ENCODE measurements around the gene PER1.

PER1 gene

GRCh38 chr17:8125947-8126490 lies 26.2 kb downstream of the PER1 start:
- no peaks in the 10 kb centered on the region for H3K9me2 ChIP-seq (replicated peaks; ENCODE audit: low read depth, low read length)
- TF ChIP-seq EZH2phosphoT487 (IDR thresholded peaks at IDR 0.05; ENCODE audit: borderline replicate concordance): no peak
- TF ChIP-seq, protein P1, sequence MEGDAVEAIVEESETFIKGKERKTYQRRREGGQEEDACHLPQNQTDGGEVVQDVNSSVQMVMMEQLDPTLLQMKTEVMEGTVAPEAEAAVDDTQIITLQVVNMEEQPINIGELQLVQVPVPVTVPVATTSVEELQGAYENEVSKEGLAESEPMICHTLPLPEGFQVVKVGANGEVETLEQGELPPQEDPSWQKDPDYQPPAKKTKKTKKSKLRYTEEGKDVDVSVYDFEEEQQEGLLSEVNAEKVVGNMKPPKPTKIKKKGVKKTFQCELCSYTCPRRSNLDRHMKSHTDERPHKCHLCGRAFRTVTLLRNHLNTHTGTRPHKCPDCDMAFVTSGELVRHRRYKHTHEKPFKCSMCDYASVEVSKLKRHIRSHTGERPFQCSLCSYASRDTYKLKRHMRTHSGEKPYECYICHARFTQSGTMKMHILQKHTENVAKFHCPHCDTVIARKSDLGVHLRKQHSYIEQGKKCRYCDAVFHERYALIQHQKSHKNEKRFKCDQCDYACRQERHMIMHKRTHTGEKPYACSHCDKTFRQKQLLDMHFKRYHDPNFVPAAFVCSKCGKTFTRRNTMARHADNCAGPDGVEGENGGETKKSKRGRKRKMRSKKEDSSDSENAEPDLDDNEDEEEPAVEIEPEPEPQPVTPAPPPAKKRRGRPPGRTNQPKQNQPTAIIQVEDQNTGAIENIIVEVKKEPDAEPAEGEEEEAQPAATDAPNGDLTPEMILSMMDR (conservative IDR thresholded peaks at IDR 0.05; ENCODE audit: low read length): no peak
- peaks cover 39% of the 10 kb centered on the region for H3K4me1 ChIP-seq (ENCODE audit: insufficient read depth, low read length, poor library complexity, severe bottlenecking)
- H3K9ac ChIP-seq (ENCODE audit: low read depth, low read length, poor library complexity, severe bottlenecking): peak overlapping the region; percentile 76
- H3K4me2 ChIP-seq (ENCODE audit: low read depth, low read length, poor library complexity, severe bottlenecking): peak overlapping the region; percentile 93
- no peaks in the 10 kb centered on the region for H3K79me2 ChIP-seq (ENCODE audit: insufficient read depth, low read length)
- H2AFZ ChIP-seq (ENCODE audit: low read length): peak overlapping the region; percentile 95
- no peaks in the 10 kb centered on the region for H3F3A ChIP-seq (ENCODE audit: low read depth)
- peak overlapping the region; percentile 91 for H3K4me3 ChIP-seq (ENCODE audit: low read length, poor library complexity, severe bottlenecking)
- H3K36me3 ChIP-seq (ENCODE audit: insufficient read depth, low read length): no peaks in the 10 kb centered on the region
- H3K9me3 ChIP-seq (ENCODE audit: insufficient read depth, low read depth, low read length): no peaks in the 10 kb centered on the region
- H4K20me1 ChIP-seq (ENCODE audit: insufficient read depth, low read length, poor library complexity, severe bottlenecking): no peaks in the 10 kb centered on the region
- peaks cover 7% of the 10 kb centered on the region for H3K27me3 ChIP-seq (ENCODE audit: insufficient read depth, low read length, poor library complexity, severe bottlenecking)

DNA sequence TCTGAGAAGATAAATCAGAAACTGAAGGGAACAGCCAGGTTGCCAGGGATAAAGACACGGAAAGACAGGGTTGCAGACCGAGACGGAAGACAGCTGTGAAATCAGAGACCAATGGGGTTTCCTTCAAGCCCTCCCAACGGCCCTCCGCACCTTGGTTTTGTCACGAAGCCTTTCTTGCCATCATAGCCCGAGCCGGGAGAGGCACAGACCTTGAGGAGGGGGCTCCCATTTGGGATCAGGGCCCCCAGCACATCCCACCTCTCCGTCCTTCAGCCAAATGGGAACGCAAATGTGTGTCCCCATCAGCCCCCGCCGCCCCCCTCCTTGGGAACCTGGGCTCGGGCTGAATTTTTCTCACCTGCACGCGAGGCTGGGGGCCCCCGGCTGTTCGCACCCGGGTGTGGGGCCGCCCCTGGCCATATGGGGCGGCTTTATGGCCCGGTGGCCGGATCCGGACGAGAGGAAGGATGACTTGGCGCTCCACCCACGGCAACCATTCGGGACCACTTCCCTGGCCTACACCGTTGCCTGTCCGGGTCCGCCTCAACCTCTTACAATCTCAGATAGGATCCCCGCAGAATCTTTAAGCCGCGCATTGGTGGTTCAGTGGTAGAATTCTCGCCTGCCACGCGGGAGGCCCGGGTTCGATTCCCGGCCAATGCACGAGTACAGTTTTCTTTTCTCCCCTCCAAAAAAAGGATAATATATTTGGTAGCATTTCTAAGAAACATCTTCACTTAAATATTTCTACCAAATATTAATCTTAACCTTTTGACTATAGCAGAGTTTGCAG lies 26.9 kb downstream of the PER1 start:
- Histone ChIP-seq H3K4me3 (ENCODE audit: low read length, poor library complexity, severe bottlenecking) (peak overlapping the region; percentile 91), H3K4me2 (ENCODE audit: low read depth, low read length, poor library complexity, severe bottlenecking) (peak overlapping the region; percentile 93), H2AFZ (ENCODE audit: low read length) (peak overlapping the region; percentile 95), H3K9ac (ENCODE audit: low read depth, low read length, poor library complexity, severe bottlenecking) (peak overlapping the region; percentile 76), H3K36me3 (ENCODE audit: insufficient read depth, low read length) (no peaks in the 10 kb centered on the region), H4K20me1 (ENCODE audit: insufficient read depth, low read length, poor library complexity, severe bottlenecking) (no peaks in the 10 kb centered on the region), H3K9me2 (replicated peaks; ENCODE audit: low read depth, low read length) (no peaks in the 10 kb centered on the region), H3F3A (ENCODE audit: low read depth) (peaks cover 4% of the 10 kb centered on the region), H3K79me2 (ENCODE audit: insufficient read depth, low read length) (no peaks in the 10 kb centered on the region), H3K4me1 (ENCODE audit: insufficient read depth, low read length, poor library complexity, severe bottlenecking) (peaks cover 44% of the 10 kb centered on the region), H3K9me3 (ENCODE audit: insufficient read depth, low read depth, low read length) (no peaks in the 10 kb centered on the region), H3K27me3 (ENCODE audit: insufficient read depth, low read length, poor library complexity, severe bottlenecking) (peaks cover 7% of the 10 kb centered on the region)
- TF ChIP-seq, protein P1 (conservative IDR thresholded peaks at IDR 0.05; ENCODE audit: low read length): no peak
- TF ChIP-seq EZH2phosphoT487 (IDR thresholded peaks at IDR 0.05; ENCODE audit: borderline replicate concordance): no peak

DNA sequence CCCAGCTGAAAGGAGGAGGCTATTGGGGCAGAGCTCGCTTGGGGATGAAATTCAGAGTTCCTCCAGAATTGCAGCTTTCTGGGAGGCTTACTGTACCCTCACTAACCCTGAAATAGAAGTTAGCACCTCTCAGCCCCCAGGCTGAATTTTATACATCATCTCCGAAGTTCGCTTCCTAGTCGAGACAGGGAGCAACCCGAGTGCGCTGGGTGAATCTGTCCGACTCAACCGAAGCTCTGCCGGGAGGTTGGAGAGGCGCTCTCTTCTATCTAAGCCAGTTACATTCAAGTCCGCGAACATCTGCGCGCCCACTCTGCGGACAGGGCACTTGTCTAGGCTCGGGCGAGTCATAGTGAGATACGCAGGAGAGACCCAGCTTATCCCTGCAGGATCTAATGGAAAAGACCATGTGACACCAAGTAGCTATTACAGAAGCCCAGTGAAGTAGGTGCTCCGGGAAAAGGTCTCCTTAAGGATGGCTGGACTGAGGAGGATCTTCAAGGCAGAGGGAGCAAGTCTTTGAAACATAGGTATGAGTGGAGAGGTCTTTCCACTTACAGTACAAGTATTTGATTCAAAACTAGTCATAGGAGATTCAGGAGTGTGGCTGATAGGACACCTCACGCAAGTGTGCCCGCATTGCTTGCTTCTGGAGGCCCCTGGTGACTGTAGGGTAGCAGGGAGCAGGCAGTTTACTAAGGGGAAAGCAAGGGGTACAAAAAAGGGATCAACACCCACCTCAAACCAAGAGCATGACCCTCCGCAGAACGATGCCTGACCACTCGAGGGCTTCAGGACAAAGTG lies 27.7 kb downstream of the PER1 start:
- H3K36me3 ChIP-seq (ENCODE audit: insufficient read depth, low read length): no peaks in the 10 kb centered on the region
- H2AFZ ChIP-seq (ENCODE audit: low read length): peak overlapping the region; percentile 40; the same call in 1 of the 2 replicates
- H3K4me1 ChIP-seq (ENCODE audit: insufficient read depth, low read length, poor library complexity, severe bottlenecking): peaks cover 49% of the 10 kb centered on the region
- H3F3A ChIP-seq (ENCODE audit: low read depth): peaks cover 10% of the 10 kb centered on the region
- no peaks in the 10 kb centered on the region for H4K20me1 ChIP-seq (ENCODE audit: insufficient read depth, low read length, poor library complexity, severe bottlenecking)
- peak overlapping the region; percentile 91 for H3K4me3 ChIP-seq (ENCODE audit: low read length, poor library complexity, severe bottlenecking)
- no peaks in the 10 kb centered on the region for H3K9me3 ChIP-seq (ENCODE audit: insufficient read depth, low read depth, low read length)
- H3K9me2 ChIP-seq (replicated peaks; ENCODE audit: low read depth, low read length): no peaks in the 10 kb centered on the region
- peak overlapping the region; percentile 76 for H3K9ac ChIP-seq (ENCODE audit: low read depth, low read length, poor library complexity, severe bottlenecking)
- peak overlapping the region; percentile 93 for H3K4me2 ChIP-seq (ENCODE audit: low read depth, low read length, poor library complexity, severe bottlenecking)
- peaks cover 7% of the 10 kb centered on the region for H3K27me3 ChIP-seq (ENCODE audit: insufficient read depth, low read length, poor library complexity, severe bottlenecking)
- TF ChIP-seq EZH2phosphoT487 (IDR thresholded peaks at IDR 0.05; ENCODE audit: borderline replicate concordance): no peak
- TF ChIP-seq, protein P1 (conservative IDR thresholded peaks at IDR 0.05; ENCODE audit: low read length): no peak
- no peaks in the 10 kb centered on the region for H3K79me2 ChIP-seq (ENCODE audit: insufficient read depth, low read length)

Data from Loucy (cell line).